Measurements from ENCODE around the gene EMX2. TPM values are rescaled to one million over a fixed set of nuclear protein-coding genes. Genes with fewer than 3 reads are reported as not detected.

EMX2 gene
- total RNA-seq, 3 donors from 2014 or later (not counting 1 experiment from before 2014, with no cell fraction given): not detected

GRCh38 chr10:117509573-117509972 is 33.0 kb upstream of the EMX2 start:
- WGBS (ENCODE audit: insufficient coverage): 86% methylated on average over 7 of the region's 7 CpGs
- Histone ChIP-seq H3K27ac (ENCODE audit: low read length) (no peak overlapping the region), H3K4me1 (ENCODE audit: control insufficient read depth, insufficient read depth, low read length) (no peaks in the 10 kb centered on the region), H3K4me3 (ENCODE audit: low read length) (no peak overlapping the region), H3K36me3 (ENCODE audit: control insufficient read depth, insufficient read depth, low read length) (no peaks in the 10 kb centered on the region), H3K27me3 (ENCODE audit: control insufficient read depth, insufficient read depth, low read length) (no peaks in the 10 kb centered on the region), H3K9me3 (ENCODE audit: control insufficient read depth, insufficient read depth, low read length) (no peaks in the 10 kb centered on the region)
- no peak overlapping the region for H3K4me3 Mint-ChIP-seq
- H3K27me3 Mint-ChIP-seq (ENCODE audit: low read depth in 2 of 2): peaks cover 11 to 18% of the 10 kb centered on the region in 2 donors
- intact Hi-C loops (cut with micrococcal nuclease): no loop called here
- DNase-seq (no peak), ATAC-seq (no peak)
- no peaks in the 10 kb centered on the region for H3K9me3 Mint-ChIP-seq
- H3K36me3 Mint-ChIP-seq: no peaks in the 10 kb centered on the region
- no peaks in the 10 kb centered on the region for H3K4me1 Mint-ChIP-seq
- H3K27ac Mint-ChIP-seq: no peak overlapping the region
- no peak for TF ChIP-seq CTCF (IDR thresholded peaks at IDR 0.05)

- DNase-seq (no peak), ATAC-seq (no peak)
- Histone ChIP-seq H3K27ac (ENCODE audit: low read length) (no peak overlapping the region), H3K9me3 (ENCODE audit: control insufficient read depth, insufficient read depth, low read length) (no peaks in the 10 kb centered on the region), H3K4me1 (ENCODE audit: control insufficient read depth, insufficient read depth, low read length) (no peaks in the 10 kb centered on the region), H3K36me3 (ENCODE audit: control insufficient read depth, insufficient read depth, low read length) (no peaks in the 10 kb centered on the region), H3K4me3 (ENCODE audit: low read length) (no peak overlapping the region), H3K27me3 (ENCODE audit: control insufficient read depth, insufficient read depth, low read length) (no peaks in the 10 kb centered on the region)
- Mint-ChIP-seq H3K27ac (no peak overlapping the region), H3K4me3 (no peak overlapping the region), H3K4me1 (no peaks in the 10 kb centered on the region), H3K36me3 (no peaks in the 10 kb centered on the region), H3K27me3 (ENCODE audit: low read depth in 2 of 2) (peaks cover 13 to 18% of the 10 kb centered on the region in 2 donors), H3K9me3 (no peaks in the 10 kb centered on the region)
- TF ChIP-seq CTCF (IDR thresholded peaks at IDR 0.05): no peak
- intact Hi-C loops (cut with micrococcal nuclease): no loop called here
- WGBS (ENCODE audit: insufficient coverage): 58% methylated on average over 17 of the region's 17 CpGs
Measured at GRCh38 chr10:117511601-117512390, 30.8 kb upstream of the EMX2 start.

- Histone ChIP-seq H3K27me3 (ENCODE audit: control insufficient read depth, insufficient read depth, low read length) (no peaks in the 10 kb centered on the region), H3K9me3 (ENCODE audit: control insufficient read depth, insufficient read depth, low read length) (no peaks in the 10 kb centered on the region), H3K27ac (ENCODE audit: low read length) (no peak overlapping the region), H3K36me3 (ENCODE audit: control insufficient read depth, insufficient read depth, low read length) (no peaks in the 10 kb centered on the region), H3K4me1 (ENCODE audit: control insufficient read depth, insufficient read depth, low read length) (no peaks in the 10 kb centered on the region), H3K4me3 (ENCODE audit: low read length) (no peak overlapping the region)
- Mint-ChIP-seq H3K4me3 (no peak overlapping the region), H3K9me3 (no peaks in the 10 kb centered on the region), H3K36me3 (no peaks in the 10 kb centered on the region), H3K27me3 (ENCODE audit: low read depth in 2 of 2) (peaks cover 15 to 33% of the 10 kb centered on the region in 2 donors), H3K27ac (no peak overlapping the region), H3K4me1 (no peaks in the 10 kb centered on the region)
- no peak for ATAC-seq
- no peak for TF ChIP-seq CTCF (IDR thresholded peaks at IDR 0.05)
- intact Hi-C loops (cut with micrococcal nuclease): no loop called here
- 73% methylated on average over 5 of the region's 5 CpGs for WGBS (ENCODE audit: insufficient coverage)
- DNase-seq: no peak
Measured at GRCh38 chr10:117514971-117515370, 27.6 kb upstream of the EMX2 start.

- Histone ChIP-seq H3K4me3 (ENCODE audit: low read length) (no peak overlapping the region), H3K27ac (ENCODE audit: low read length) (no peak overlapping the region), H3K9me3 (ENCODE audit: control insufficient read depth, insufficient read depth, low read length) (no peaks in the 10 kb centered on the region), H3K36me3 (ENCODE audit: control insufficient read depth, insufficient read depth, low read length) (no peaks in the 10 kb centered on the region), H3K4me1 (ENCODE audit: control insufficient read depth, insufficient read depth, low read length) (no peaks in the 10 kb centered on the region), H3K27me3 (ENCODE audit: control insufficient read depth, insufficient read depth, low read length) (peaks cover 2% of the 10 kb centered on the region)
- Mint-ChIP-seq H3K27ac (no peak overlapping the region), H3K9me3 (no peaks in the 10 kb centered on the region), H3K4me3 (no peak overlapping the region), H3K36me3 (no peaks in the 10 kb centered on the region), H3K4me1 (no peaks in the 10 kb centered on the region), H3K27me3 (ENCODE audit: low read depth in 2 of 2) (peaks cover 11 to 43% of the 10 kb centered on the region in 2 donors)
- WGBS (ENCODE audit: insufficient coverage): 82% methylated on average over 6 of the region's 6 CpGs
- TF ChIP-seq CTCF (IDR thresholded peaks at IDR 0.05): no peak
- ATAC-seq (no peak), DNase-seq (no peak)
- intact Hi-C loops (cut with micrococcal nuclease): no loop called here
Measured at GRCh38 chr10:117516681-117517080, 25.9 kb upstream of the EMX2 start.

All from natural killer cell (primary cell).